ENCODE results near the gene ZNF222.

ZNF222 gene

DNA sequence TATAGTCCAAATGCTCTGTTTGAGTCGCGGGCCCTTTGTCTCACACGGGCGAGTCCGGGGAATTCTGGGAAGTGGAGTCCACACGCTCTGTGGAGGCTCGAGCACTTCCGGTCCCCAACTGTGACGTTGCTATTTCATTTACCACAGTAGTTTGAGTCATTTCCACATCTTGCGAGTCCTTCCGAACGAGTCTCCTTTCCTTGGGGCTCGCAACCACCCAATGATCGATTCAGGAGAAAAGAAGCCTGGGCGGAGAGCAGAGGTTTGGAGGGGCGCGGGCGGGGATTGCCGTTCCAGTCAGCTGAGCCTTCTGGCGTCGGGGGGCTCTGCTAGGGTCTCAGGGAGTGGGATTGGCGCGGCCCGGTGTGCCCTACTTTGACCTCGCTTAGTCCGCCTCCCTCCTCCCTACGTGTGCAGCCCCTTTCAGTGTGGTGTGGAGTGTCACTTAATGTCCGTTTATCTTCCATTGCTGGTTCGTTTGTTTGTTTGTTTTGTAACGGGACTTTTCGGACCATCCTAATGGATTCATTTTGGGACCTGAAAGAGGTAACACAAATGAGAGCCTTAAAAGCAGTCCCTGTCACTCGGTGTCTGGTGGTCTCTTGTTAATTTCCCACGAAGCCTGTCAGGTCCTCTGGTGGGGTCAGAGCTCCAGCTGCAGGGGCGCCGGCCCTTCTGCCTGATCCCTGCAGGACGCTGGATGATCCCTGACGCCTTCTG is at the start of gene ZNF222:
ZNF222 (plus strand) TSS at position 163 of the 720 bp plus-strand sequence; CDS start at position 221, 58 bp downstream.
- peak; percentile 86 for DNase-seq

DNA sequence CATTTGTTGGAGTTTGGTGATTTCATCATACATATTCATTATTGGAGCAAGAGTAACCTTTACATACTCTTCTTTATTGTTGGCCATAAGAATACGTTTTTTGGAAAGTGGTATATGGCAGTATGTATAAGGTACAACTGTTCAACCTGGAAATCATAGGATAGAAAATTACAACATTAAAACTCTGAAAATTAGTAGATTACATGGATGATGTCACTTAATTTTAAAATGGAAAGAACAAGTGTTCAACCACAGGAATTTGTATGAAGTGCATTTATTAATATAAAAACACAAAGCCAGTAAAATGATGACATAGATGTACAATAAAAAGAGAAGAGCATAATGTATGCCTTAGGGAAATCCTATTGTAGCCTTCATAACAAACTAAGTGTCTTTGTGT is 48.4 kb upstream of the ZNF222 start:
- DNase-seq, result no peak

DNA sequence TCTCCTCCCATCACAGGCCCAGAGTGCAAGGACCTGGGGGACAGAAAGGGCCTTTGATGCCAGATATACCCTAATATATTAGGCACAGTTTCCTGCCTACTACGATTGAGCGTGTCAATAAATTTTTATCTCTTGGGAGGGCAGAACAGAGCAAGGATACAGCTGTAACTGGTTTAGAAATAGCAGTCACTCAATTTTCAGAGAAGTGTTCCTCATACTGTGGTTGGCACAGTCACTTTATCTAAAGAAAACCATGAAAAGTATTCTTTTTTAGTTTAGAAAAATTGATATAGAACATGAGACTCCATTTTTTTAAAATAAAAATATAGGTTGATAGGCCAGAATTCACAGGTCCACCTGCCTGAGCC is 41.7 kb upstream of the ZNF222 start:
- DNase-seq, result no peak

DNA sequence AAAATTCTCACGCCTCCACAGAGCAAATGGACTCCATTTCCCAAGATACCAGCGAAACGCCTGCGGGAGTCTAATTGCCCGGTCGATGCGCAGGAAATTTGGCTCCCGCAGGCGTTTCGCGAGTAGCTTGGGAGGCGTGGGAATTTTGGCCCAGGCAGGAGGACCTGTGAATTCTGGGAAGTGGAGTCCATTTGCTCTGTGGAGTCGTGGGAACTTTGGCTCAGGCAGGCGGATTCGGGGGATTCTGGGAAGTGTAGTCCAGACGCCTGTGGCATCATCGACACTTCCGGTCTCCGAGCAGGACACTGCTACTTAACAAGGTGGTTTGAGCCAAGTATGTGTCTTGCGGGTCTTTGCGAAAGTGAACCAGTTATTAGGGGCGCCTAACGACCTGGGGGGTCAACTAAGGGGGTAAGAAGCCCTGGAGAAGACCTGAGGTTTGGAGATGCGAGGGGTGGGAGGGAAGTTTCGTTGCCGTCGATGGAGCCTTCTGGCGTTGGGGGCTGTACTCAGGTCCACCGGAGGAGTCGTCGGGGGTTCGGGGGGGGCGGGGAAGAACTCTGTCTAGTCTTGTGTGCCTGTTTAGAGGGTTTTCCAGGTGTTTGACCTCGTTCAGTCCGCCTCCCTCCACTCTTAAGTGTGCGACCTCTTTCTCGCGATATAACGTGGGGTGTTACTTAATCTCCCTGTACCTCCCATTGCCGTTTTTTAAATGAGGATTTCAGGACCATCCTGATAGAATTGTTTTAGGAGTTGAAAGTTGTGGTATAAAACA is 41.1 kb upstream of the ZNF222 start, which contains the start of gene ZNF155:
ZNF155 (plus strand) TSS at position 277 of the 775 bp plus-strand sequence. CDS start 4,356 bp downstream, outside the sequence.
- peak; percentile 84 for DNase-seq

DNA sequence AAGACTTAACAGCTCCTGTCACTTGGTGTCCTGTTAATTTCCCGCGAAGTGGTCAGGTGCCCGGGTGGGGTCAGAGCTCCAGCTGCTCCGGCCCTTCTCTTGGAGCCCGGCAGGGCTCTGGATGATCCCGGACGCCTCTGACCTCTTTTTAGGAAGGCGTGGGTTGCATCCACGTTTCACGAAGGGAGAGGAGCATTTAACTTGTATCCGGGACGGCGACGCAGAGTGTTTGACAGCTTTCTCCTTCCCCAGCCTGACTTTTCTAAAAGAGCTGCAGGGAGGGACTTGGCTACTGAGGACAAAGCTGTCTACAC is 40.5 kb upstream of the ZNF222 start:
- no peak for DNase-seq

DNA sequence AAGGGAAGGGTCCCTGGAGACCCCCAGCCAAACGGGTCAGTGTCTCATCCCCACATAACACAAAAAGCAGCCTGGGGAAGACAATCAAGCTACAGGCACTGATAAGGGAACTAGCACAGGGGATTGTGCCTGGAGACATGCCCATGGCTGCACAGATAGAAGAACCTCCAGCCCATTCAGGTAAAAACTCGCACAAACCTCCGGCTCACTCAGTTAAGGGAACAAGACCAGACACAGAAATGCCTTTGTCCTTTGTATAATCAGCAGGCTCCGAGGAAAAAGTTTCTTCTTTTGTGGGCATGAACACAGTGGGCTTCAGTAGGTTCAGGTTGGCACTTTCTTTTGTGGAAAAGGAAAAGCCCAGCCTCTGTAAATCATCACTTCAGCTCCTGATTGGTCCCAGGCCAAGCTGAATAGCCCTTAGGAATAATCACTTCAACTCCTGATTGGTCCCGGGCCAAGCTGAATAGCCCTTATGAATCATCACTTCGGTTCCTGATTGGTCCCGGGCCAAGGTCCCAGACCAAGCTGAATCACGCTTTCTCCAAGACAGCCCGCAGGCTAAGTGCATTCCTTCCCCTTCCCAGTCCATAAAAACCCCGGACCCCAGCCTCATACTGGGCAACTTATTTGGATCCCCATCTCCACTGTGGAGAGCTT is 27.4 kb upstream of the ZNF222 start:
- DNase-seq, result no peak

DNA sequence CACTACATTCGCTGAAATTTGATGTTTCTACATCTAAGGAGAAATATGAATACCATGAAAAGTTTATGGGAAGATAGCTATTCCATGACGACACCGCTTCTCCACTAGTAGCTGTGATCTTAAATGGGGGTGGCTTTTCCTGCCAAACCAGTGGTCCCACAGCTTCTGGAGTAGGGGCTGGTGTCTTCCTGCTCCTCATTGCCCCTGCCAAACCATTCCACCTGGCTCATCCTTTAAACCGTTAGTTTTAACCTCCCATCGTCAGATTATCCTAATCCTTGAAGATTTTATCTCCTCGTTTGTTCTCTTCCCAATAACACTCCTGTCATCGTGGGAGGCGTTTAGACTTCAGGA is 23.0 kb upstream of the ZNF222 start:
- DNase-seq, result no peak

DNA sequence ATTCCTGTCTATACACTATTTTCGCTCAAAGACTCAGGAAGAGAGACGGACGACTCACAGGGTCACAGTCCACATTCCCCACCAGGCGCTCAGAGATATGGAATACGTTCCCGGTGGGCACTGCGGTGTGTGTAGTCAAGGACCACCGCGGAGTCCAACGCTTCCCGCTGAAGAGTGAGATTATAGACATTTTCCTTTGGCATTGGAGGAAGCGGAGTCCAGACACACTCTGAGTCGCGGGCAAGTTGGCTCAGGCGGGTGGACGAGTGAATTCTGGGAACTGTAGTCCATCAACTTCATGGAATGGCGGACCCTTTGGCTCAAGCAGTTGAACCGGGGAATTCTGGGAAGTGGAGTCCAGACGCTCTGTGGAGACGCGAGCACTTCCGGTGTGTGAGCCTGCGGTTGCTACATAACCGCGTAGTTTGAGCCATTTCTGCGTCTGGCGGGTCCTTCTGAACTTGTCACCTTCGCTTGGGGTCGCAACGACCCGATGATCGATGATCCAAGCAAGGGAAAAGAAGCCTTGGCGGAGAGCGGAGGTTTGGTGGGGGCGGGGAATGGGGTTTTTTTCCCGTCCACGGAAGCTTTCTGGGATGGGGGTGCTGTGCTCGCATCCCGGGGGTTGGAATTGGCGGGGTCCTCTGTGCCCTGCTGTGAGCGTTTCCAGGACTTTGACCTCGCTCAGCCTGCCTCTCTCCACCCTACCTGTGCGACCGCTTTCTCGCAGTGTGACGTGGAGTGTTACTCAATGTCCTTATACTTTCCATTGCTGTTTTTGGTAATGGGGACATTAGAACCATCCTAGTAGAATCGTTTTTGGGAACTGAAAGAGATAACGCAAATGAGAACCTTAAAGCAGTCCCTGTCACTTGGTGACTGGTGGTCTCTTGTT is 22.4 kb upstream of the ZNF222 start, which contains the start of gene ZNF230:
ZNF230 (plus strand) TSS at position 392 of the 895 bp plus-strand sequence. CDS start 4,122 bp downstream, outside the sequence.
- DNase-seq, result peak; percentile 94

DNA sequence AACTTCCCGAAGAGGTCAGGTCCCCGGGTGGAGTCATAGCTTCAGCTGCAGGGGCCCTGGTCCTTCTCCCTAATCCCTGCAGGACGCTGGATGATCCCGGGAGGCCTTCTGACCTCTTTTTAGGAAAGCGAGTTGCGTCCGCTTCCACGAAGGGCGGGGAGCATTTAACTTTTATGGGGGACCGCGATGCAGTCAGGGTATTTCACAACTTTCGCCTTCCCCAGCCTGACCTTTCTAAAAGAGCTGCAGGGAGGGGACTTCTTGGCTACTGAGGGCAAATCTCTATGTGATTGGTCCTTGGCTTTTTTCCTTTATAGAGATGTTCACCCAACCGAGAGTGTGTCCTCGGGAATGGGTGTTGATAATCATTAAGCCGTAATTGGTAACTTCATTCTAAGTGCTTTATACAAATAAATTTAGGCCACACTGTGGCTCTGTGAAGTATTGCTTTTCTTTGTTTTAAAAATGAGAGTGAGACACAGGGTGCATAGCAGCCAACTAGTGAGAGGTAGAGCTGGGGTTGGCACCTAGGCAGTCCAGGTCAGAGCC is 21.6 kb upstream of the ZNF222 start:
- DNase-seq, result peak; percentile 16

DNA sequence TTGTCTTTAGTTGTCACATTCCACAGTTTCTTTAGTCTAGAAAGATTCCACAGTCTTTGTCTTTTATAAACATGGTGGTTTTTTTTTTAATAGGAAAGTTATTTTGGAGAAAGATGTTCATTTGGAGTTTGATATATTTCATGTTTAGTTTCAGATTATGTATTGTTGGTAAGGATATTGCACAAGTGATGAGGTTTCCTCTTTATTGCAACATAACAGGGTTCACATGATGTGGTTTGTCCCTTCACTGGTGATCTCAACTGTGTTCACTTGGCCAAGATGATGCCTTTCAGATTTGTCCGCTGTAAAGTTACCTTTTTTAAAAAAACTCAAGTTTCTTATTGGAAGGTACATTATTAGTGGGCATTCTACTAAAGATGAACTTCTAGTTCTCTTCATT is 19.2 kb upstream of the ZNF222 start:
- no peak for DNase-seq

DNA sequence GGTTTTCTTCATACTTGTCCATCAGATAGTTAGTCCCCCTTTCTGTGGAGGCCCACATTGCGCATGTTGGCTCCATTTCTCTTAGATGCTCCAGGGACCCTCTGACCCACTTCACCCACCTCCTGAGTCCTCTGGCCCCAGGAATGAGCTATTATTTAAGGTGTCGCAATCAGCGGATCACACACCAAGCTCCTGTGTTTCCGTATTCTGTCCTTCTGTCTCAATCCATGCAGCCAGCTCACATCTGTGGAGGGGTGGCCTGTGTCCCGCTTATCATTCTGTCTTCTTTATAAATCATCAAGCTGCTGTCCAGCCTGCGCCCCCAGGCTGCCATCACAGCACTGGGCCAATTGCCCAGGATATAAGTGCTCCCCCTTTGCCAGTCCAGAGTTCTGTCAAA is 17.7 kb upstream of the ZNF222 start:
- no peak for DNase-seq

DNA sequence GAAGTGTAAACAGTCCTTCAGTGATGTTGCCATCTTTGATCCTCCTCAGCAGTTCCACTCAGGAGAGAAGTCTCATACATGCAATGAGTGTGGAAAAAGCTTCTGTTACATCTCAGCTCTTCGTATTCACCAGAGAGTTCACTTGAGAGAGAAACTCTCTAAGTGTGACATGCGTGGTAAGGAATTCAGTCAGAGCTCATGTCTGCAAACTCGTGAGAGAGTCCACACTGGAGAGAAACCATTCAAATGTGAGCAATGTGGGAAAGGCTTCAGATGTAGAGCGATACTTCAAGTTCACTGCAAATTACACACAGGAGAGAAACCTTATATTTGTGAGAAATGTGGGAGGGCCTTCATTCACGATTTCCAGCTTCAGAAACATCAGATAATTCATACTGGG is 14.7 kb upstream of the ZNF222 start:
- no peak for DNase-seq

DNA sequence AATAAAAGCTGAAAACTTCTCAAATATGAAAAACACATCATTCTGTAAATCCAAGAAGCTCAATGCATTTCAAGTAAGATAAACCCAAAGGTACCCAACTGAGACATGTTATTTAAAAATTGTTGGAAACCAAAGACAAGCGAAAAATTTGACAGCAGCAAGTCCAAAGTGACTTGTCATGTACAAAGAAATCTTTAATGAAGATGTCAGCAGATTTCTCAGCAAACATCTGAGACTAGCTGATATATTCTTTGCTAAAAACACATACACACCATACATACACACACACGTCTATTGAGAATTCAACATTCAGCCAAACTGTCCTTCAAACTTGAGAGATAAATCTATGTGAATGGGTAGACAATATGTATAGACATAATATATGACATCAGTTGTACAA is 5.7 kb upstream of the ZNF222 start:
- DNase-seq, result no peak

DNA sequence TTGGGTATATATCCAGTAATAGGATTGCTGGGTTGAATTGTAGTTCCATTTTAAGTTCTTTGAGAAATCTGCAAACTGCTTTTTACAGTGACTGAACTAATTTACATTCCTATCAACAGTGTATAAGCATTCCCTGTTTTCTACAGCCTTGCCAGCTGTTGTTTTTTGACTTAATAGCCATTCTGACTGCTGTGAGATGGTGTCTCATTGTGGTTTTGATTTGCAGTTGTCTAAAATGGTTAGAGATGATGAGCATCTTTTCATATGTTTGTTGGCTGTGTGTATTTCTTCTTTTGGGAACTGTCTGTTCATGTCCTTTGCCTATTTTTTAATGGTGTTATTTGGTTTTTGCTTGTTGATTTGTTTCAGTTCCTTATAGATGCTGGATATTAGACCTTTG is 4.0 kb upstream of the ZNF222 start:
- DNase-seq, result no peak

DNA sequence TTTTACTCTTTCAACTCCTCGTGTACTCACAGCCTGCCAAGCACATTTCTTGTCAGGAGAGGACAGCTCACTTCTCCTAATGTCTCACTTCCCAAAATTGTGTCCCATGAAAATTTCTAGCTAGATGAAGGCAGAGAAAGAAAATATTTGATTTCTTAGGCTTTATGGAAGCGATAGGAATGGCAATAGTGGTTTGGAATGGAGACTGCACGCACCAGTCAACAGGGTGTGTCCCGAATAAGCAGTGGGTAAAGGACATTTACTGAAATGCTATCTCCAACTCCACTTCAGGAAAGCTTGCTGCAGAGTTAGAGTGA is 321 bp upstream of the ZNF222 start:
- DNase-seq, result no peak

DNA sequence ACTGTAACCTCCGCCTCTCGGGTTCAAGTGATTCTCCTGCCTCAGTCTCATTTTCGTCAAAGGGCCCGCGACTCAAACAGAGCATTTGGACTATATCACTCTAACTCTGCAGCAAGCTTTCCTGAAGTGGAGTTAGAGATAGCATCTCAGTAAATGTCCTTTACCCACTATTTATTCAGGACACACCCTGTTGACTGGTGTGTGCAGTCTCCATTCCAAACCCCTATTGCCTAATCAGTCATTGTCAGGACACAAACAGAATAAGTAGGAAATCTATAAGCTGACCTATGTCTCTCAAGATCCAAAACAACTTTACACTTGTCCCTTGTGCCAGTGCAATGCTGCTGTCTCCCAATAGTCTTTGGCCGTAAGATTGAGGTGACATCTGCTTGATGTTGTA is 1.4 kb downstream of the ZNF222 start:
- DNase-seq, result no peak

DNA sequence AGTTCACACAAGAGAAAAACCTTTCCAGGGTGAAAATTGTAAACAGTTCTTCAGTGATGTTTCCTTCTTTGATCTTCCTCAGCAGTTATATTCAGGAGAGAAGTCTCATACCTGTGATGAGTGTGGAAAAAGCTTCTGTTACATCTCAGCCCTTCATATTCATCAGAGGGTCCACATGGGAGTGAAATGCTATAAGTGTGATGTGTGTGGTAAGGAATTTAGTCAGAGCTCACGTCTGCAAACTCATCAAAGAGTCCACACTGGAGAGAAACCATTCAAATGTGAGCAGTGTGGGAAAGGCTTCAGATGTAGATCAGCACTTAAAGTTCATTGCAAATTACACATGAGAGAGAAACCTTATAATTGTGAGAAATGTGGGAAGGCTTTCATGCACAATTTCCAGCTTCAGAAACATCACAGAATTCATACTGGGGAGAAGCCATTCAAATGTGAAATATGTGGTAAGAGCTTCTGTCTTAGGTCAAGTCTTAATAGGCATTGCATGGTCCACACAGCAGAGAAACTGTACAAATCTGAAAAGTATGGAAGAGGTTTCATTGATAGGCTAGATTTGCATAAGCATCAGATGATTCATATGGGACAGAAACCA is 6.9 kb downstream of the ZNF222 start:
- no peak for DNase-seq

DNA sequence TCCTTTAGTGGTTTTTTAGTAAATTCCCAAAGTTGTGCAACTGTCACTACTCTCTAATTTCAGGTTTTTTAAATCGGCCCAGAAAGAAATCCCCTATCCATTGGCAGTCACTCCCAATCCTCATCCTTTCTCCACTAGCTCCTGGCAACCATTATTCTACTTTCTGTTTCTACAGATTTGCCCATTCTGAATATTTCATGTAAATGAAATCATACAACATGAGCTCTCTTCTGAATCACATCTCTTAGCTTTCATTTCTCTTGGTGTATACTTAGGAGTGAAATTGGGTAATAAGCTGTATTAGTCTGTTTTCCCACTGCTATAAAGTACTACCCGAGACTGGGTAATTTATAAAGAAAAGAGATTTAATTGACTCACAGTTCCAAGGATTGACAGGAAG is 17.0 kb downstream of the ZNF222 start:
- no peak for DNase-seq

DNA sequence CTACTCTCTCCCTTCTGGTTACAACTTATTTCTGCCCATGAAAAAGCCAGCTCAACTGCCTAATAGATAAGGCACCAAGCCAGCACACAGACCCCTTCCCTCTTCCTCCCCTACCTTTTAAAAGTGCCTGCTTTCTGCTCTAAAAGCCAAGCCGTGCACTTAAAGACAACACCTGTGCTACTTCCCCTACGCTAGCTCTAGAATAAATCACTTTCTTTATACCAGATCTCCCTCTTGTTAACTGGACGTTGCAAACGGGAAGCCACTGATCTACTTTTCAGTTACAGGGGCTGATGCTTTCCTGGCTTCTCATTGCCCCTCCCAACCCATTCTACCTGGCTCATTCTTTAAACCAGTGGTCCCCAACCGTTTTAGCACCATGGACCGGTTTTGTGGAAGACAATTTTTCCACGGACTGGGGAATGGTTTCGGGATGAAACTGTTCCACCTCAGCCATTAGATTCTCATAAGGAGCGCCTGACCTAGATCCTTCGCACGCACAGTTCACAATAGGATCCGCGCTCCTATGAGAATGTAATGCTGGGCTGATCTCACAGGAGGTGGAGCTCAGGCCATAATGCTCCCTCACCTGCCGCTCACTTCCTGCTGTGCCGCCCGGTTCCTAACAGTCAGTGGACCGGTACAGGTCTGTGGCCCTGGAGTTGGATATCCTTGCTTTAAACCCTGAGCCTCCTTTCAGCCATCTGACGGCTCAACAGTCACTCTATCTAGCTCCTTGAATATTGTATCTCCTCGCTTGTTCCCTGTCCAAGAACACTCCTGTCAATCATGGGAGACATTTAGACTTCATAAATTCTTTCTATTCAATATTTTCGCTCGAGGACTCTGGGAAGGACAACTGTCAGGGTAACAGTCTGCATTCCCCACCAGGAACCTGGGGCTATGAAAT is 25.8 kb downstream of the ZNF222 start:
- peak; percentile 13 for DNase-seq

DNA sequence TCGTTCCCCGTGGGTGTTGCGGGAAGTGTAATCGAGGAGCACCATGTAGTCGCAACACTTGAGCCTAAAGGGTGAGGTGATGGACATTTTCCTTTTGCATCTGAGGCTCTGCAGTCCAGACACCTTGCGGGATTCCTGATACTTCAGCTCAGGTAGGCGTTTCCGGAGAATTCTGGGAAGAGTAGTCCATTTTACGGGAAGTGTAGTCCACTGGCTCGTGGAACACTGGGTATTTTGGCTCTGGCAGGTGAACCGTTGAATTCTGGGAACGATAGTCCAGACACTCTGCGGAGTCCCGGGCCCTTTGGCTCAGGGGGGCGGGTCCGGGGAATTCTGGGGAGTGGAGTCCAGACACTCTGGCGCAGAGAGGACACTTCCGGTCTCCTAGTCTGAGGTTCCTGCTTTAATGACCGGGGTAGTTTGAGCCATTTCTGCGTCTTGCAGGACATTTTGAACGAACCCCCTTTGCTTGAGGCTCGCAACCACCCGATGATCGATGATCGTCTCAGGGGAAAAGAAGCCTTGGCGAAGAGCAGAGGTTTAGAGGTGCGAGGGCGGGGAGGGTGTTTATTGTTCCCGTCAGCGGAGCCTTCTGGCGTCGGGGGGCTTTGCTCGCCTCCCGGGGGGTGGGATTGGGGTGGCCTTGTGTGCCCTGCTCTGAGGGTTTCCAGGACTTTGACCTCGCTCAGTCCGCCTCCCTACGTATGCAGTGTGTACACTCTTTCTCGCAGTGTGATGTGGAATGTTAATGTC is 26.6 kb downstream of the ZNF222 start, which contains the start of gene ZNF223:
ZNF223 (plus strand) TSS at position 387 of the 753 bp plus-strand sequence. CDS start 3,141 bp downstream, outside the sequence.
- DNase-seq, result peak; percentile 72
